Naive B cell (primary cell): Measurements from ENCODE around the gene CLCNKB. TPM values are rescaled to one million over a fixed set of nuclear protein-coding genes. Genes with fewer than 3 reads are reported as not detected.

Source experiments
- ATAC-seq, 2 donors: fragments of 150-1000 bp; cut with Tn5 transposase; 2 replicates each; pipeline ENCODE4 v1.10.0; 2021; ENCODE audit warnings: low read depth in 2 of 2, mild to moderate bottlenecking in 2 of 2, moderate library complexity in 2 of 2
- DNase-seq: peaks from one replicate; pipeline ENCODE4 v3.0.0; 2022
- H3K27ac Mint-ChIP-seq, 6 donors: one replicate each; pipeline ENCODE4 v1.8.0; 2020 to 2022; ENCODE audit warnings: mild to moderate bottlenecking in 6 of 6, mixed read lengths in 6 of 6, moderate library complexity in 5 of 6, inconsistent platforms in 2 of 6
- H3K27me3 Mint-ChIP-seq, 3 donors: one replicate each; pipeline ENCODE4 v1.8.0; 2021 to 2022; ENCODE audit warnings: mixed read lengths in 3 of 3, mild to moderate bottlenecking in 1 of 3
- H3K36me3 Mint-ChIP-seq, 2 donors: one replicate each; pipeline ENCODE4 v1.8.0; 2020 to 2022; ENCODE audit warnings: mixed read lengths in 2 of 2, inconsistent platforms in 1 of 2, mild to moderate bottlenecking in 1 of 2
- H3K4me1 Mint-ChIP-seq, 3 donors: one replicate each; pipeline ENCODE4 v1.8.0; 2020 to 2022; ENCODE audit warnings: mixed read lengths in 3 of 3, inconsistent platforms in 1 of 3, mild to moderate bottlenecking in 1 of 3, moderate library complexity in 1 of 3
- H3K4me3 Mint-ChIP-seq, 8 donors: one replicate each; pipeline ENCODE4 v1.8.0; 2020 to 2022; ENCODE audit warnings: mild to moderate bottlenecking in 8 of 8, mixed read lengths in 8 of 8, moderate library complexity in 8 of 8, inconsistent platforms in 2 of 8
- H3K9me3 Mint-ChIP-seq, 7 donors: one replicate each; pipeline ENCODE4 v1.8.0; 2020 to 2022; ENCODE audit warnings: mixed read lengths in 7 of 7, mild to moderate bottlenecking in 5 of 7, inconsistent platforms in 2 of 7, moderate library complexity in 1 of 7
- polyA plus RNA-seq, 6 donors: library from polyadenylated mRNA; unstranded; fragments of 300-500 nt; fragmentation: Illumina TruSeq; gene quantifications; one replicate each; pipeline ENCODE4 v1.2.3, GENCODE V29; 2021; ENCODE audit warnings: low read depth in 6 of 6

CLCNKB gene
- polyA plus RNA-seq, 6 donors from 2014 or later: not detected

GRCh38 chr1:16081636-16082035 lies 38.1 kb downstream of the CLCNKB start:
- Mint-ChIP-seq H3K27me3 (peaks cover 0 to 11% (median 0%) of the 10 kb centered on the region in 3 donors), H3K27ac (peak overlapping the region in 1 of 6 donors; percentile 28), H3K4me1 (peaks cover 6 to 8% (median 6%) of the 10 kb centered on the region in 3 donors), H3K36me3 (no peaks in the 10 kb centered on the region), H3K4me3 (no peak overlapping the region), H3K9me3 (no peaks in the 10 kb centered on the region)
- no peak for DNase-seq
- ATAC-seq: no peak

DNA sequence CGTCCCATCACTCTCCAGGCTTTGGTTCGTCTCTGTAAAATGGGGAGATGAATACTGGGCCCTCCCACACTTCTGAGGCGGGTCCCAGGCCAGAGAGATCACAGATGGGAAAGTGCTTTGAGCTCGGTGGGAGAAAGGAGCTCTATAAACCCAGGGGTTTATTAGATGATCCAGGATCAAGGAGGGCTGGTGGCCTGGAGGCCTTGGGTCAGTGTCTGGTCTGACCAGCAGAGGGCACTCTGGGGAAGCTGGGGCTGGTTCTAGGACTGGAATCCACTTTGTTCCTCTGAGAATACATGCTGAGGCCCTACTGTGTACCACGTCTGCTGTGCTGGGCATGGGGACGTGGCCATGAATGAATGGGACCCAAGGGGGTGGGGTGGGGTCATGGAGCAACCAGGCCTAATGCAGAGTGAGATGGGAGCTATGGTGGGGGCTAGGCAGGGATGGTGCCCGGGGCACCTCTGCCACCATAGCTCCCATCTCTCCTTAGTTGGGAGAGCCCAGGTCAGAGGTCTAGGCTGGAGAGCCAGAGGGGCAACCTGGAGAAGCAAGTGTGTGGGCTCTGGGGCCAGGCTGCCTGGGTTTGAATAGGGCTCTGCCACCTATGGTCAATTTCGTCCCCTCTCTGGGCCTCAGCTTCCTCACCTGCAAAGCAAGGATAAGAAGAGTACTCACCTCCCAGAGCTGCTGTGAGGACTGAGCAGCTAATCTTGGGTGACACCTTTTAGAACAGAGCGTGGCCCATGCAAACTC lies 38.9 kb downstream of the CLCNKB start:
- Mint-ChIP-seq H3K4me3 (no peak overlapping the region), H3K27me3 (peaks cover 0 to 11% (median 0%) of the 10 kb centered on the region in 3 donors), H3K36me3 (no peaks in the 10 kb centered on the region), H3K9me3 (no peaks in the 10 kb centered on the region), H3K27ac (no peak overlapping the region), H3K4me1 (peaks cover 6 to 8% (median 7%) of the 10 kb centered on the region in 3 donors)
- DNase-seq (peak; percentile 26), ATAC-seq (peak in 1 of 2 donors; percentile 34)

DNA sequence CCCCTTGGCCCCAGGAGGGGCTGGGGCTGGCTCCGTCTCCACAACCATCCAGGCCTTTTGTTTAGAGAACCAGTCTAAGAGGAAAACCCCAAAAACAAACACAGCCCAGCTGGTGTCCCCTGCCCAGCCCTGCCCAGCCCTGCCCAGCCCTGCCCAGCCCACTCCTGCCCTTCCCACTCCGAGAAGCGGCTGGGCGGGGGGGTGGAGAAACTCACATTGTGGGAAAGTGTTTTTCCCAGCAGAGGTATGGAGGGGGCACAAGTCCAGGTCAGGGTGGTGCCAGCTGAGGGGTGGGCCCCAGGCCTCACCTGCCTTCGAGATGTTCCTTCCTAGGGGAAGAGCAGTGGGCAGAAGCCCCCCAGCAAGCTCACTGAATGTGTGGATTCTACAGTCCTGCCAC lies 39.9 kb downstream of the CLCNKB start:
- peaks cover 5 to 9% (median 6%) of the 10 kb centered on the region in 3 donors for H3K4me1 Mint-ChIP-seq
- no peak overlapping the region for H3K4me3 Mint-ChIP-seq
- H3K27ac Mint-ChIP-seq: no peak overlapping the region
- no peaks in the 10 kb centered on the region for H3K9me3 Mint-ChIP-seq
- ATAC-seq: no peak
- H3K27me3 Mint-ChIP-seq: peaks cover 0 to 14% (median 4%) of the 10 kb centered on the region in 3 donors
- no peaks in the 10 kb centered on the region for H3K36me3 Mint-ChIP-seq
- no peak for DNase-seq

DNA sequence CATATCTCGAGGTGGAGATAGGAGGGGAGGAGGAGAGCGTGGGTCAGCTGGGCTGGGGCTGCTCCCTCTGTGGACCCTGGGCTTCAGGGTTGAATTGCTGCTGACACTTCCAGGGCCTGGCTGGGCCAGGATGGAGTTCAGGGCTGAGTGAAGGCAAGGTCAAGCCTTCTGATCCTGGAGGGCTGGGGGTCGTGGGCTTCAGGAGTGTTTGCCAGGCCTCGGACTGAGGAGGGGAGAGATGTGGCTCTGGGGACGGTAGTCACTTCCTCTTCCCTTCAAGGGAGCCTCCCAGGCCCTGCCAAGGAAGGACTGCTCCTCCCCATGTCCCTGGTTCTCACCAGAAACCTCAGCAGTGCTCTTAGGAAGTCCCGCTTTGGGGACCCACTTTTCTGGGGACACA lies 41.9 kb downstream of the CLCNKB start:
- Mint-ChIP-seq H3K27ac (no peak overlapping the region), H3K9me3 (no peaks in the 10 kb centered on the region)
- no peak for DNase-seq

GRCh38 chr1:16087733-16088132 lies 44.2 kb downstream of the CLCNKB start:
- H3K27ac Mint-ChIP-seq: no peak overlapping the region
- no peaks in the 10 kb centered on the region for H3K9me3 Mint-ChIP-seq
- no peak for ATAC-seq

More for the DNA sequence above, 41.9 kb downstream of the CLCNKB start:
- Mint-ChIP-seq H3K4me3 (no peak overlapping the region), H3K27me3 (peaks cover 0 to 26% (median 23%) of the 10 kb centered on the region in 3 donors), H3K36me3 (no peaks in the 10 kb centered on the region), H3K4me1 (peaks cover 0 to 7% (median 6%) of the 10 kb centered on the region in 3 donors)
- no peak for ATAC-seq

GRCh38 chr1:16088351-16088911 lies 44.8 kb downstream of the CLCNKB start:
- Mint-ChIP-seq H3K4me1 (peaks cover 0 to 7% (median 6%) of the 10 kb centered on the region in 3 donors), H3K4me3 (no peak overlapping the region), H3K27ac (no peak overlapping the region), H3K9me3 (no peaks in the 10 kb centered on the region), H3K27me3 (peaks cover 0 to 39% (median 30%) of the 10 kb centered on the region in 3 donors), H3K36me3 (no peaks in the 10 kb centered on the region)
- DNase-seq (no peak), ATAC-seq (no peak)

More at GRCh38 chr1:16087733-16088132, 44.2 kb downstream of the CLCNKB start:
- no peak overlapping the region for H3K4me3 Mint-ChIP-seq
- H3K4me1 Mint-ChIP-seq: peaks cover 0 to 7% (median 6%) of the 10 kb centered on the region in 3 donors
- no peaks in the 10 kb centered on the region for H3K36me3 Mint-ChIP-seq
- peaks cover 0 to 38% (median 34%) of the 10 kb centered on the region in 3 donors for H3K27me3 Mint-ChIP-seq
- DNase-seq: no peak

- H3K4me3 Mint-ChIP-seq: no peak overlapping the region
- H3K36me3 Mint-ChIP-seq: no peaks in the 10 kb centered on the region
- no peaks in the 10 kb centered on the region for H3K9me3 Mint-ChIP-seq
- H3K4me1 Mint-ChIP-seq: peaks cover 0 to 7% (median 6%) of the 10 kb centered on the region in 3 donors
- H3K27ac Mint-ChIP-seq: peak overlapping the region in 1 of 6 donors; percentile 37
- no peak for ATAC-seq
- H3K27me3 Mint-ChIP-seq: peaks cover 0 to 39% (median 30%) of the 10 kb centered on the region in 3 donors
- no peak for DNase-seq
These were observed 45.4 kb downstream of the CLCNKB start for GRCh38 chr1:16088996-16089395.

DNA sequence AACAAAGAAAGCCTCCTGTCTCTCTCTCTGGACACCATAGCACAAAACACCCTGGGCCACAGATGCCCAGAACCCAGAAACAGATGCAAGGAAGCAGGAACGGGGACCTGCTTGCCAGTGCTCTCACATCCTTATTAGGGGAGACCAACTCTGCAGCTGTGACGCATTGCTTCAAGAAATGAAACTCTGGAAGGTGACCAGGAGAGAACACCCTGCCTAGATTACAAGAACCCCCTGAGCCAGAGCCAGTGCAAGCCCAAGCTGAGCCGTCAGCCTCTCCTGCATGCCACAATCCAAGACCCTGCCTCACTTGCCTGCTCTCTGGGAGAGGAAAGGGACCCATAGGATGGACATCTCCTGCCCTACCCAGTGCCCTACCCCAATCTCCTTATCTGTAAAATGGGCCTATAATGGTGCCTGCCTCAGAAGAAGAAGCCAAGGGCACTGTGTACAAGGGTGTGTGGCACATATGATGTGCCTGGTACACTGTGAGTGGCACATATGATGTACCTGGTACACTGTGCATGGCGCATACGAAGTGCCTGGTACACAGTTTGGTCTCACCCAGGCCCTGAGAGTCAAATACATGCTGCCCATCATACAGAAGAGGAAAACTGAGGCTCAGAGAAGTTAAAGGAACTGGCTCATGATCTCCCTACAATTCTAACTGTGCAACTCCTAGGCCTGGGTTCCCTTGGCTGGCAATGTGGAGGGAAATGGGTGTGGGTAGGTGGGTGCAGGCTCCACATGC lies 46.7 kb downstream of the CLCNKB start:
- Mint-ChIP-seq H3K4me3 (peak overlapping the region in 1 of 8 donors; percentile 64), H3K27ac (peak overlapping the region in 1 of 6 donors; percentile 34), H3K4me1 (peaks cover 0 to 7% (median 6%) of the 10 kb centered on the region in 3 donors), H3K27me3 (peaks cover under 1 to 47% (median 36%) of the 10 kb centered on the region in 3 donors), H3K9me3 (no peaks in the 10 kb centered on the region), H3K36me3 (no peaks in the 10 kb centered on the region)
- ATAC-seq (no peak), DNase-seq (no peak)

DNA sequence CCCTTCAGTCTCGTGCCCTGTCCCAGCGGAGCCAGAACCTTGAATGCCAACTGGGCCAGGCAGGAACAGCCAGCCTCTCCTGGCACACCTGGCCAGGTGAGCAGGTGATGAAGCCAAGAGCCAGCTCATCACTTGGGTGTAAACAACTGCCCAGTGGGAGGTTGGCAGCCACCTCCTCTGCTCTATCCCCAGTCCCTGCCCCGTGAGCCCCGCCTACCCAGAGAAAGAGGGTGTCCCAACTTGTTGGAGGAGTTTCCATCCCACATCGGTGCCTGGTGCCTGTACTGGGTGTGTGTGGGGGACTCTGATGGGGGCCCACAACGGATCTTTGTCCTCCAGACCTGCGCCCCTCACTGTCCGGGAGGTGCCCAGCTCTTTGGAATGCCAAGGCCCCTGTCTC lies 47.7 kb downstream of the CLCNKB start:
- Mint-ChIP-seq H3K4me1 (peaks cover 0 to 7% (median 6%) of the 10 kb centered on the region in 3 donors), H3K4me3 (no peak overlapping the region), H3K27me3 (peaks cover 6 to 57% (median 47%) of the 10 kb centered on the region in 3 donors), H3K36me3 (no peaks in the 10 kb centered on the region), H3K27ac (no peak overlapping the region), H3K9me3 (no peaks in the 10 kb centered on the region)
- DNase-seq: no peak
- no peak for ATAC-seq

- Mint-ChIP-seq H3K4me1 (peaks cover 0 to 7% (median 6%) of the 10 kb centered on the region in 3 donors), H3K9me3 (no peaks in the 10 kb centered on the region), H3K4me3 (no peak overlapping the region), H3K27ac (peak overlapping the region in 1 of 6 donors; percentile 65), H3K27me3 (peaks cover 6 to 64% (median 56%) of the 10 kb centered on the region in 3 donors), H3K36me3 (no peaks in the 10 kb centered on the region)
- DNase-seq: no peak
- ATAC-seq: no peak
These were observed 48.7 kb downstream of the CLCNKB start for GRCh38 chr1:16092097-16092922.

GRCh38 chr1:16092923-16093511 lies 49.4 kb downstream of the CLCNKB start:
- no peaks in the 10 kb centered on the region for H3K9me3 Mint-ChIP-seq
- DNase-seq (no peak), ATAC-seq (no peak)
- H3K27me3 Mint-ChIP-seq: peaks cover 6 to 64% (median 56%) of the 10 kb centered on the region in 3 donors
- peak overlapping the region in 1 of 6 donors; percentile 1 for H3K27ac Mint-ChIP-seq
- H3K36me3 Mint-ChIP-seq: no peaks in the 10 kb centered on the region
- peaks cover 0 to 7% (median 4%) of the 10 kb centered on the region in 3 donors for H3K4me1 Mint-ChIP-seq
- H3K4me3 Mint-ChIP-seq: peak overlapping the region in 1 of 8 donors; percentile 6

GRCh38 chr1:16093611-16094010 lies 50.0 kb downstream of the CLCNKB start:
- peaks cover 0 to 1% (median 0%) of the 10 kb centered on the region in 7 donors for H3K9me3 Mint-ChIP-seq
- no peak for DNase-seq

More at GRCh38 chr1:16093611-16094010, 50.0 kb downstream of the CLCNKB start:
- Mint-ChIP-seq H3K4me1 (peaks cover 0 to 5% (median 4%) of the 10 kb centered on the region in 3 donors), H3K27ac (no peak overlapping the region), H3K4me3 (no peak overlapping the region), H3K27me3 (peaks cover 6 to 58% (median 52%) of the 10 kb centered on the region in 3 donors), H3K36me3 (no peaks in the 10 kb centered on the region)
- ATAC-seq: no peak
